ENCODE measurements around the gene ASIC1. TPM values are rescaled to one million over a fixed set of nuclear protein-coding genes. Genes with fewer than 3 reads are reported as not detected.

ASIC1 gene
- total and polyA plus RNA-seq, 12 donors = 0.17 to 1.6 (median 0.70) TPM

DNA sequence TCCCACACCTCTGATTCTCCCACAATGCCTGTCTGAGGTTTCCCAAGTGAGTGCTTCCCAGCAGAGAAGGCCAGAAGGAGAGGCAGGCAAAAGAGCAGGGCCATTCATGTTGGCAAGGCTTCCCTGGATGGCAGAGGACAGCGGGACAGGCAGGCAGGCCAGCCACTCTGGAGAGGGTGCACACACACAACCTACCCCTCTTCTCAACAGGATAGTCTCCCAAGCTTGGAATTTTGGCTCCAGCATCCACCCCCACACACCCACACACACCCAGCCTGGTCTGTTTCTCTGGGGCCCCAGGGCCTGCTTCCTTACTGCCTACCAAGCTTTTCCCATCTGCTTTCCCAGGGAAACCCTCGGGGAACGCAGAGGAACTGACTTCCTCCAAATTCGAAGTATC, 16.7 kb upstream of the ASIC1 start:
- intact Hi-C loops (cut with DNase I) = no loop called here
- Histone ChIP-seq H3K27me3 (peaks cover 0 to 16% (median 7%) of the 10 kb centered on the region in 7 donors), H3K4me1 (no peaks in the 10 kb centered on the region), H3K9me3 (no peaks in the 10 kb centered on the region), H3K36me3 (no peaks in the 10 kb centered on the region), H3K27ac (no peak overlapping the region), H3K4me3 (no peak overlapping the region)
- ATAC-seq = no peak
- WGBS, 2 donors = 61 to 76% methylated on average over 4 of the region's 4 CpGs
- no peak for DNase-seq
- TF ChIP-seq, protein P1, sequence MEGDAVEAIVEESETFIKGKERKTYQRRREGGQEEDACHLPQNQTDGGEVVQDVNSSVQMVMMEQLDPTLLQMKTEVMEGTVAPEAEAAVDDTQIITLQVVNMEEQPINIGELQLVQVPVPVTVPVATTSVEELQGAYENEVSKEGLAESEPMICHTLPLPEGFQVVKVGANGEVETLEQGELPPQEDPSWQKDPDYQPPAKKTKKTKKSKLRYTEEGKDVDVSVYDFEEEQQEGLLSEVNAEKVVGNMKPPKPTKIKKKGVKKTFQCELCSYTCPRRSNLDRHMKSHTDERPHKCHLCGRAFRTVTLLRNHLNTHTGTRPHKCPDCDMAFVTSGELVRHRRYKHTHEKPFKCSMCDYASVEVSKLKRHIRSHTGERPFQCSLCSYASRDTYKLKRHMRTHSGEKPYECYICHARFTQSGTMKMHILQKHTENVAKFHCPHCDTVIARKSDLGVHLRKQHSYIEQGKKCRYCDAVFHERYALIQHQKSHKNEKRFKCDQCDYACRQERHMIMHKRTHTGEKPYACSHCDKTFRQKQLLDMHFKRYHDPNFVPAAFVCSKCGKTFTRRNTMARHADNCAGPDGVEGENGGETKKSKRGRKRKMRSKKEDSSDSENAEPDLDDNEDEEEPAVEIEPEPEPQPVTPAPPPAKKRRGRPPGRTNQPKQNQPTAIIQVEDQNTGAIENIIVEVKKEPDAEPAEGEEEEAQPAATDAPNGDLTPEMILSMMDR (IDR thresholded peaks at IDR 0.05) = no peak

DNA sequence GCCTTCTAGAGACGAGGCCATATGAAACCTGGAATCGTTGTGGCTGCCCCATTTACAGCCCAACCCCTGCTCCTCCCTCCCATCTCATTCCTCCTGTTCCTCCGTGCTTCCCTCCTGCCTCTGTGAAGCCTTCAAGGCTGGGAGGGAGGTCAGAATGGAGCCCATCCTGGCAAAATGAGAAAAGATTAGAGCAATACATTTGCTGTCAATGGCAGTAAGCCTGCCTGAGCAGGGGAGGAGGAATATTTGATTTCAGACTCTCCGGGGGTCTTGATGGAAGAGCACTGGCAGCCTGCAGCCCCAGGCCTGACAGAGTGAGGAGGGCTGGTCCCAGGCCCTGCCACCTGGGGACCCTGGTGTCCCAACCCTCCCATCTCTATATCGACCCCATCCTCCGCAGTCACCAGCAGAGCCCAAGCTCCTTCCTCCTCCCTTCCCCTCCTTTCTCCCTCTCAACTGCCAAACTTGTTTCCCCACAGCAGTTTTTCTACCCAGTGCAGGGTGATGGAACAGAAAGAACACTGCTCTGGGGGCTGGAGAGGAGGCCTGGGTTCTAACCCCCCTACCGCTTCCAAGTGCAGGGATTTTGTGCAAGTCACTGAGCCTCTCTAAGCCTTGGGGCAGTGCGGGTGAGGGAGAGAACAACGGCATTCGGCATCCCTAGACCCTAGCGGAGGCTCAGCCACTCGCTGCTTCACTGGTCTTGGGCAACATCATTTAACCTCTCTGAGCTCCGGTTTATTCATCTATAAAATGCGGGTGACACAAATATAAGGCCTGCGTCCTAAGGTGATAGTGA, 16.1 kb upstream of the ASIC1 start:
- Histone ChIP-seq H3K27ac (no peak overlapping the region), H3K27me3 (peaks cover 0 to 10% (median 7%) of the 10 kb centered on the region in 7 donors), H3K4me1 (no peaks in the 10 kb centered on the region), H3K4me3 (no peak overlapping the region), H3K36me3 (no peaks in the 10 kb centered on the region), H3K9me3 (no peaks in the 10 kb centered on the region)
- WGBS, 2 donors = 81 to 84% methylated on average over 15 of the region's 15 CpGs
- no peak for ATAC-seq
- TF ChIP-seq, protein P1 (IDR thresholded peaks at IDR 0.05) = no peak
- DNase-seq = no peak
- intact Hi-C loops (cut with DNase I) = no loop called here

DNA sequence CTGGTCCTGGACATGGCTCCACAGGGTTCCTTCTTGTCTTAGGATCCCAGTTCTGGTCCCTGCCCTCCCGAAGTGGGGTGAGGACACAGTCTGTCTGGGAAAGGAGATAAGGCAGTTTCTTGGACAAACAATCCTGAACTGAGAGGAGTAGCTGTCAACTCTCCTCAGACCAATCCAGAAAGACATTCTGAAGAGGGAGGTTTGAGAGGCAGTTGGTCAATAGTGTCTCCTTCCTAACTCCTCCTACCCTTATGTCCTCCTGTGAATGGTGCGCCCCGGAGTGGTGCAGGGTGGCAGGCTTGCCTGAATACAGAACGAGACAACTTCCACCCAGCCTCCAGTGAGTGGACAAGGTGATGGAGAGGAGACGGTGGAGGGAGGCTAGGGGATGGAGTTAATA, 15.4 kb upstream of the ASIC1 start:
- H3K4me1 ChIP-seq = no peaks in the 10 kb centered on the region
- H3K36me3 ChIP-seq = no peaks in the 10 kb centered on the region
- ATAC-seq = no peak
- TF ChIP-seq, protein P1 (IDR thresholded peaks at IDR 0.05) = no peak
- no peak for DNase-seq
- 81 to 83% methylated on average over 5 of the region's 5 CpGs for WGBS, 2 donors
- no peak overlapping the region for H3K4me3 ChIP-seq
- peaks cover 0 to 5% (median under 1%) of the 10 kb centered on the region in 7 donors for H3K27me3 ChIP-seq
- H3K9me3 ChIP-seq = no peaks in the 10 kb centered on the region
- intact Hi-C loops (cut with DNase I) = no loop called here
- no peak overlapping the region for H3K27ac ChIP-seq

DNA sequence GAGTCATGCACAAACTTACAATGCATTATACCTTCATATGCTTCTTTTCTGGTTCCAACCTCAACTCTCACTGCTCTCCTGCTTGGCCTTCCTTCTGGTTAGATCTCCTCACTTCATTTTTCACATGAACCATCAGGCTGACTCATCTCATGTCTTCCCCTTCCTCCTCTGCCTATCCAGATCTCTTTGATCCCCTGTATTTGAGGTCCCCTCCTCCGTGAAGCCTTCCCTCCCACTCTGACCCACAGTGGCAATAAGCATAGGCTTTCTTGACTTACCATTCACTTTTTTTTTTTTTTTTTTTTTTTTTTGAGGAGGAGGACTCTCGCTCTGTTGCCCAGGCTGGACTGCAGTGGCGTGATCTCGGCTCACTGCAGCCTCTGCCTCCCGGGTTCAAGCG, 14.7 kb upstream of the ASIC1 start:
- H3K9me3 ChIP-seq = no peaks in the 10 kb centered on the region
- TF ChIP-seq, protein P1 (IDR thresholded peaks at IDR 0.05) = no peak
- intact Hi-C loops (cut with DNase I) = no loop called here

More for the DNA sequence above, 14.7 kb upstream of the ASIC1 start:
- Histone ChIP-seq H3K27ac (no peak overlapping the region), H3K4me1 (no peaks in the 10 kb centered on the region), H3K4me3 (no peak overlapping the region), H3K36me3 (no peaks in the 10 kb centered on the region), H3K27me3 (peaks cover 0 to 4% (median 0%) of the 10 kb centered on the region in 7 donors)
- DNase-seq (no peak), ATAC-seq (no peak)
- WGBS, 2 donors = 92% methylated on average over 6 of the region's 6 CpGs

All from heart right ventricle (tissue), 16 donors.